Measurements from ENCODE around the gene FAM89A.

DNA sequence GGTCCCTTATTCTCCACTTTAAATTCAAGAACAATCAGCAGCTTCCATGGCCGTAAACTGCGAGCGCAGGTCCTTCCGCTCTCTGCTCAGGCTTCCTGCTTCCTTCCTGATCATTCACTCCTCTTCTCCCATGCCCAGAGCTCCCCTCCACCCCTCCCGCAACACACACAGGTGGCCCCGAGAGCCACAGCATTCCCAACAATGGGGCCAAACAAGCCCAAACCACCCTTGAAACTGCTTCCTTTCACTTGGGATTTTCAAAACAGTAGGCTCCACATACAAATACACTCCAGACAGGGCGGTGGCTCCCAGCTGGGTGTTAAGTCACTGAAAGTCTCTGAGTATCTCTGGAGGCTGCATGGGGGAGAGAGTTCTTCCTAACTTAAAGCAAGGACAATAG lies 11.4 kb downstream of the FAM89A start:
- no peak for TF ChIP-seq EZH2 (optimal IDR thresholded peaks at IDR 0.05; ENCODE audit: low read depth, low read length)
- TF ChIP-seq, protein P1, sequence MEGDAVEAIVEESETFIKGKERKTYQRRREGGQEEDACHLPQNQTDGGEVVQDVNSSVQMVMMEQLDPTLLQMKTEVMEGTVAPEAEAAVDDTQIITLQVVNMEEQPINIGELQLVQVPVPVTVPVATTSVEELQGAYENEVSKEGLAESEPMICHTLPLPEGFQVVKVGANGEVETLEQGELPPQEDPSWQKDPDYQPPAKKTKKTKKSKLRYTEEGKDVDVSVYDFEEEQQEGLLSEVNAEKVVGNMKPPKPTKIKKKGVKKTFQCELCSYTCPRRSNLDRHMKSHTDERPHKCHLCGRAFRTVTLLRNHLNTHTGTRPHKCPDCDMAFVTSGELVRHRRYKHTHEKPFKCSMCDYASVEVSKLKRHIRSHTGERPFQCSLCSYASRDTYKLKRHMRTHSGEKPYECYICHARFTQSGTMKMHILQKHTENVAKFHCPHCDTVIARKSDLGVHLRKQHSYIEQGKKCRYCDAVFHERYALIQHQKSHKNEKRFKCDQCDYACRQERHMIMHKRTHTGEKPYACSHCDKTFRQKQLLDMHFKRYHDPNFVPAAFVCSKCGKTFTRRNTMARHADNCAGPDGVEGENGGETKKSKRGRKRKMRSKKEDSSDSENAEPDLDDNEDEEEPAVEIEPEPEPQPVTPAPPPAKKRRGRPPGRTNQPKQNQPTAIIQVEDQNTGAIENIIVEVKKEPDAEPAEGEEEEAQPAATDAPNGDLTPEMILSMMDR (IDR thresholded peaks at IDR 0.05; ENCODE audit: low read length), result no peak

All from MM.1S (cell line).